ENCODE measurements around the gene KCTD10. TPM values are rescaled to one million over a fixed set of nuclear protein-coding genes. Genes with fewer than 3 reads are reported as not detected.

Gene KCTD10
- polyA plus RNA-seq, 3 donors: 18.1 to 21.0 (median 20.0) TPM

DNA sequence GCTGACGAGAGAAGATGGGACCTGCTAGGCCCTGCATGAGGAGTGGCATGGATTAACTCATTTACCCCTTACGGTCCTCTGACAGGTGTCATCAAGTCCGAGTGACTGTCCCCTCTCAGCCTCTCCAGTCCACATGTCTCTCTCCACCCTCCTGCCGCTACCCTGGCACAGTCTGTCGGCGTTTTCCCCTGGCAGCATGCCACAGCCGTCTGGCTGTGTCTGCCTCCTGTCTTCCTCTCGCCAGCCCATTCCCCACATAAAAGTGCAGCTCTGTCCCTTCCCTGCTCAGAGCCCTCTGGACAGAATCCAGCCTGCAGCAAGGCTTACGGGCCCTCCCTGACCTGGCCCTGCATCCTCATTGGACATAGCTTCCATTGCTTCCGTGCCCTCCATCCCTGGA lies 46.0 kb upstream of the KCTD10 start:
- no peak overlapping the region for H3K4me2 ChIP-seq (replicated peaks; ENCODE audit: extremely low read depth, low read length, poor library complexity, severe bottlenecking)
- no peak overlapping the region for H3K4me3 Mint-ChIP-seq
- H3K79me2 ChIP-seq (ENCODE audit: insufficient read depth, low read length): no peaks in the 10 kb centered on the region
- H3K9ac ChIP-seq (ENCODE audit: insufficient read depth, low read length, poor library complexity, severe bottlenecking): no peak overlapping the region
- no peaks in the 10 kb centered on the region for H3K4me1 ChIP-seq (ENCODE audit: control insufficient read depth in 1 of 2, insufficient read depth in 2 of 2, low read length in 2 of 2)
- H4K20me1 ChIP-seq (ENCODE audit: insufficient read depth, low read length): no peaks in the 10 kb centered on the region
- H3K36me3 Mint-ChIP-seq: peaks cover 91 to 97% of the 10 kb centered on the region in 2 donors
- peak overlapping the region in 1 of 7 donors; percentile 72 for H3K27ac Mint-ChIP-seq
- H3K4me1 Mint-ChIP-seq: no peaks in the 10 kb centered on the region
- no peak overlapping the region for H3K27ac ChIP-seq (ENCODE audit: low read depth in 1 of 2, low read length in 2 of 2)
- DNase-seq: no peak
- intact Hi-C loops (cut with micrococcal nuclease): no loop called here
- H3K27me3 Mint-ChIP-seq (ENCODE audit: low read depth in 3 of 3): no peaks in the 10 kb centered on the region
- no peaks in the 10 kb centered on the region for H3K9me3 ChIP-seq (replicated peaks in 1 of 2; ENCODE audit: control insufficient read depth in 1 of 2, insufficient read depth in 1 of 2, low read length in 2 of 2)
- H3K36me3 ChIP-seq (replicated peaks in 1 of 2; ENCODE audit: control insufficient read depth in 1 of 2, insufficient read depth in 2 of 2, low read length in 2 of 2): peaks cover 81 to 100% of the 10 kb centered on the region in 2 donors
- H3K27me3 ChIP-seq (ENCODE audit: control insufficient read depth in 2 of 2, insufficient read depth in 2 of 2, low read length in 2 of 2): no peaks in the 10 kb centered on the region
- 96% methylated on average over 10 of the region's 10 CpGs for WGBS (ENCODE audit: insufficient coverage)
- no peak overlapping the region for H2AFZ ChIP-seq (ENCODE audit: insufficient read depth, low read depth, low read length, poor library complexity, severe bottlenecking)
- H3K4me3 ChIP-seq (replicated peaks in 1 of 3; ENCODE audit: low read depth in 2 of 3, low read length in 3 of 3): no peak overlapping the region
- TF ChIP-seq, protein P1, sequence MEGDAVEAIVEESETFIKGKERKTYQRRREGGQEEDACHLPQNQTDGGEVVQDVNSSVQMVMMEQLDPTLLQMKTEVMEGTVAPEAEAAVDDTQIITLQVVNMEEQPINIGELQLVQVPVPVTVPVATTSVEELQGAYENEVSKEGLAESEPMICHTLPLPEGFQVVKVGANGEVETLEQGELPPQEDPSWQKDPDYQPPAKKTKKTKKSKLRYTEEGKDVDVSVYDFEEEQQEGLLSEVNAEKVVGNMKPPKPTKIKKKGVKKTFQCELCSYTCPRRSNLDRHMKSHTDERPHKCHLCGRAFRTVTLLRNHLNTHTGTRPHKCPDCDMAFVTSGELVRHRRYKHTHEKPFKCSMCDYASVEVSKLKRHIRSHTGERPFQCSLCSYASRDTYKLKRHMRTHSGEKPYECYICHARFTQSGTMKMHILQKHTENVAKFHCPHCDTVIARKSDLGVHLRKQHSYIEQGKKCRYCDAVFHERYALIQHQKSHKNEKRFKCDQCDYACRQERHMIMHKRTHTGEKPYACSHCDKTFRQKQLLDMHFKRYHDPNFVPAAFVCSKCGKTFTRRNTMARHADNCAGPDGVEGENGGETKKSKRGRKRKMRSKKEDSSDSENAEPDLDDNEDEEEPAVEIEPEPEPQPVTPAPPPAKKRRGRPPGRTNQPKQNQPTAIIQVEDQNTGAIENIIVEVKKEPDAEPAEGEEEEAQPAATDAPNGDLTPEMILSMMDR (IDR thresholded peaks at IDR 0.05): no peak
- no peaks in the 10 kb centered on the region for H3K9me3 Mint-ChIP-seq

DNA sequence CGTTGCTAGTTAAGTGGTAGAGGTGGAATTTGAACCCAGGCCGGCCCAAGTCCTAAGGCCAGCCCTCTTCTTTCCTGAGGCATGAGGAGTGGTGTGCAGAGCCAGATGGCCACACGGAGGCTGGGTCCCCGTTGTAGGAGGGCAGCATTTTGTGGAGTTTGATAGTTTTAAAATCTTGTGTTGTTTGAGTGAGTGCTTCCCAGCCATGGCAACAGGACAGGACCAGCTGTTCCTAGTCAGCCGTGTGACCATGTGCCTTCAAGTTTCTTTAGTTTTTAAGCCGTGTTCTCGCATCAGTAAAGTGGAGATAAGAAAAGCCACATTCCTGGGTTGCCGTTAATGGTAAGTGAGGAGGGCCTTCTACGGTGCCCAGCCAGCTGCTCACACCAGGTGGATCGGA lies 44.7 kb upstream of the KCTD10 start:
- no peaks in the 10 kb centered on the region for H3K27me3 Mint-ChIP-seq (ENCODE audit: low read depth in 3 of 3)
- no peak overlapping the region for H2AFZ ChIP-seq (ENCODE audit: insufficient read depth, low read depth, low read length, poor library complexity, severe bottlenecking)
- no peaks in the 10 kb centered on the region for H3K79me2 ChIP-seq (ENCODE audit: insufficient read depth, low read length)
- no peak overlapping the region for H3K27ac ChIP-seq (ENCODE audit: low read depth in 1 of 2, low read length in 2 of 2)
- no peak for DNase-seq
- H3K4me1 ChIP-seq (ENCODE audit: control insufficient read depth in 1 of 2, insufficient read depth in 2 of 2, low read length in 2 of 2): no peaks in the 10 kb centered on the region
- H4K20me1 ChIP-seq (ENCODE audit: insufficient read depth, low read length): no peaks in the 10 kb centered on the region
- intact Hi-C loops (cut with micrococcal nuclease): no loop called here
- no peaks in the 10 kb centered on the region for H3K4me1 Mint-ChIP-seq
- no peaks in the 10 kb centered on the region for H3K9me3 Mint-ChIP-seq
- no peak overlapping the region for H3K4me3 ChIP-seq (replicated peaks in 1 of 3; ENCODE audit: low read depth in 2 of 3, low read length in 3 of 3)
- H3K9ac ChIP-seq (ENCODE audit: insufficient read depth, low read length, poor library complexity, severe bottlenecking): no peak overlapping the region
- TF ChIP-seq, protein P1 (IDR thresholded peaks at IDR 0.05): no peak
- H3K4me2 ChIP-seq (replicated peaks; ENCODE audit: extremely low read depth, low read length, poor library complexity, severe bottlenecking): no peak overlapping the region
- H3K27ac Mint-ChIP-seq: peak overlapping the region in 1 of 7 donors; percentile 43
- H3K4me3 Mint-ChIP-seq: no peak overlapping the region
- peaks cover 82 to 100% of the 10 kb centered on the region in 2 donors for H3K36me3 ChIP-seq (replicated peaks in 1 of 2; ENCODE audit: control insufficient read depth in 1 of 2, insufficient read depth in 2 of 2, low read length in 2 of 2)
- no peaks in the 10 kb centered on the region for H3K27me3 ChIP-seq (ENCODE audit: control insufficient read depth in 2 of 2, insufficient read depth in 2 of 2, low read length in 2 of 2)
- H3K36me3 Mint-ChIP-seq: peaks cover 92 to 97% of the 10 kb centered on the region in 2 donors
- WGBS (ENCODE audit: insufficient coverage): 88% methylated on average over 5 of the region's 10 CpGs
- H3K9me3 ChIP-seq (replicated peaks in 1 of 2; ENCODE audit: control insufficient read depth in 1 of 2, insufficient read depth in 1 of 2, low read length in 2 of 2): no peaks in the 10 kb centered on the region
